Subcutaneous adipose tissue (tissue), 4 donors: ENCODE data around the gene CRMP1. TPM values are rescaled to one million over a fixed set of nuclear protein-coding genes. Genes with fewer than 3 reads are reported as not detected.

ENCODE experiments used
- CTCF ChIP-seq: fragments of 450-650 bp; IDR thresholded peaks from one replicate; pipeline ENCODE4 v1.5.1; 2016; ENCODE audit warnings: low read depth, mild to moderate bottlenecking, control low read depth, antibody characterized with exemption, moderate library complexity
- total RNA-seq, 4 donors: library from RNA; depleted of rRNA; stranded (reverse); fragments of >200 nt; gene quantifications; one replicate each; pipeline ENCODE4 v1.1.0, GENCODE V29; 2016

Gene CRMP1
- total RNA-seq, 4 donors from 2014 or later: not detected

DNA sequence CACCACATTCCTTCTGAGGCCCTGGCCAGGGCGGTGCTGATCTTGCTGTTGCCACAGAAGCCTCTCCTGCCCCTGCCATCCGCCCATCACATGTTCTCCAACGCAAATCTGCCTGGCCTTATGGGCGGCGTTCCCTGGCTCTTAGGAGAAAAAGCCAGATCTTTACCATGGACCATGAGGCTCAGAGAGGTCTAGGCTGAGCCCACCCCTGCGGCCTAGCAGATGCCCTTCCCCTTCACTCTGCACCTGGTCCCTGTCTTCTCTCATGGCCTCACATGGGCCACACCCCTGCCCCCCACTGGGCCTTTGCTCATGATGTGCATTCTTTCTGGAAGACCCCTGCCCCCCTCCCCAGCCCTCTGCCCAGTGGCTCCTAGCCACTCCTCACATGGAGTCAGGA is 78.5 kb downstream of the CRMP1 start:
- no peak for TF ChIP-seq CTCF

DNA sequence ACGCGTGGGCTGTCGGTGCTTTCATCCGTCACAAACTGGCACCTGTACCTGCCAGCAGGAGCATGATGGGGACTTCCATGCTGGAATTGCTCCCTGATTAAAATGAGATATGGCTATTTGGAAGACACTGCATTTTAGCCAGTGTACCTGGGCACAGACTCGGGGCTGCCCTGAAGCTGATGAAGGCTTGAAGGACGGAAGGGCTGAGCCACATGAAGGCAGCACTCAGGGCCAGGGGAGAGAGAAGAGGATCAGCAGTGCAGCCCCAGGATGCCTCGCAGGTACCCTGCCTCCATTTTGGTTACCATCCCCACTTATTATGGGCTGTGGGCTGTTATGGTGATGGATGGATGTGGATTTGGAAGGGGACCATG is 79.0 kb downstream of the CRMP1 start:
- TF ChIP-seq CTCF: no peak

- TF ChIP-seq CTCF: no peak
Measured at GRCh38 chr4:5812506-5813229, 80.2 kb downstream of the CRMP1 start.

DNA sequence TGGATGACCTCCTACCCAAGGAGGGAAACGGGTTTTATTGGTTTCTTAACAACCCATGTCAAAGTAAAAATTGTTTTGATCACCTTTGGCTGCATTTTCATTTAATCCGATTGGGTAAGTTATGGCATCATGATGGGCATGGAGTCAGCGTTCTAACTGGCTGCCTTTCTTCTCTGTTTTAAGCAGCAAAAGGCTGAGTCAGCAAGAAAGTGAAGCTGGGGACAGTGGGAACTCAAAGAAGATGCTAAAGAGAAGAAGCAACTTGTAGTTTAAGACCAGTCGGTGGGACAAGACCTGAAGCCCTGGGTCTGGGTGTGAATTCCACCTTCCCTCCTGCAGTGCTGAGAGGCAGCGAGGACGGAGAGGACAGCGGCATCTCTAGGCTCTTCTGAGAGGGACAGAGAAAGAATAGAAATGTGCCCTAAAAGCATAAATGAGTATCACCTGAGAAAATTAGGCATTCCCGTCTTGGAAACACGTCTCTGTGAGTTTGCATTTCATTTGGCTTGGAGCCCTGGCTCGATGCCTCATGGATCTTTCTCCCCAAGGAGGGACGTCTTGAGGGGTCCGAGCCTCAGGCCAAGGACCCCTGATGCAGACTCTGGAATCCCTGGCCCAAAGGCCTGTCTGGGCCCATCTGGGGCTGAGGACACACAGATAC is 82.0 kb downstream of the CRMP1 start:
- TF ChIP-seq CTCF: no peak

GRCh38 chr4:5810151-5810550 is 82.7 kb downstream of the CRMP1 start:
- no peak for TF ChIP-seq CTCF

- no peak for TF ChIP-seq CTCF
Measured at GRCh38 chr4:5809216-5809776, 83.6 kb downstream of the CRMP1 start.

GRCh38 chr4:5808081-5808741 is 84.7 kb downstream of the CRMP1 start:
- TF ChIP-seq CTCF: no peak
